BLaER1 (cell line): ENCODE results near the gene TMEM239.

ENCODE experiments used
- H3K27ac ChIP-seq: shearing (Covaris generic); formaldehyde crosslinking; 2 replicates; pipeline ENCODE4 v1.8.1; 2022
- H3K27me3 ChIP-seq: shearing (Covaris generic); formaldehyde crosslinking; 2 replicates; pipeline ENCODE4 v1.8.1; 2022
- H3K36me3 ChIP-seq: shearing (Covaris generic); formaldehyde crosslinking; 2 replicates; pipeline ENCODE4 v1.8.1; 2022
- H3K4me1 ChIP-seq: shearing (Covaris generic); formaldehyde crosslinking; 2 replicates; pipeline ENCODE4 v1.8.1; 2022
- H3K4me2 ChIP-seq: shearing (Covaris generic); formaldehyde crosslinking; 2 replicates; pipeline ENCODE4 v1.8.1; 2022
- H3K4me3 ChIP-seq: shearing (Covaris generic); formaldehyde crosslinking; 2 replicates; pipeline ENCODE4 v1.8.1; 2022
- H3K9ac ChIP-seq: shearing (Covaris generic); formaldehyde crosslinking; 2 replicates; pipeline ENCODE4 v1.8.1; 2022
- H3K9me3 ChIP-seq: shearing (Covaris generic); formaldehyde crosslinking; 2 replicates; pipeline ENCODE4 v1.8.1; 2022
- H4K20me1 ChIP-seq: shearing (Covaris generic); formaldehyde crosslinking; 2 replicates; pipeline ENCODE4 v1.8.1; 2022
- Cebpa-rat ChIP-seq: shearing (Covaris generic); IDR thresholded peaks from 2 replicates; pipeline ENCODE4 v1.8.1; 2022

The TMEM239 gene

DNA sequence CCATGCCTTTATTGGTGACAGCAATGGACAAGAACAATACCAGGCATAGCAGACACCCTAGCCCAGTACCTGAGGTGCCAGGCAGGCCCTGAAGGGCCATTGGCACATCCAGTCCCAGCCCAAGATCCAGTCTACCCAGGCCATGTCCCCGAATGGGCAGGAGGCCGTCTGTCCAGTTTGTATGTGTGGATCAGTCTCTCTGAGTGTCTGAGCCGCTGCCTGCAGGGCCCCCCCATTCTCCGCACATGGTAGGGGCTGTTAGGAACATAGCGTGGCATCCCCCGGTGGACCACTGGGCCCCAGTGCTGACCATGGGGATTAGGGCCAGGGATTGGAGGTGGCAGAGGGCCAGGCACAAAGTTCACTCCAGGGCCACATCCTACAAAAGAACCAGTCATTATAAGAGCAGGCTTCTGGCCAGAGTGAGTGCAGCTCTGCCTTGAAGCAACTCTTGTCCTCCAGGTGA lies 19.2 kb downstream of the TMEM239 start:
- no peak overlapping the region for H3K9ac ChIP-seq

DNA sequence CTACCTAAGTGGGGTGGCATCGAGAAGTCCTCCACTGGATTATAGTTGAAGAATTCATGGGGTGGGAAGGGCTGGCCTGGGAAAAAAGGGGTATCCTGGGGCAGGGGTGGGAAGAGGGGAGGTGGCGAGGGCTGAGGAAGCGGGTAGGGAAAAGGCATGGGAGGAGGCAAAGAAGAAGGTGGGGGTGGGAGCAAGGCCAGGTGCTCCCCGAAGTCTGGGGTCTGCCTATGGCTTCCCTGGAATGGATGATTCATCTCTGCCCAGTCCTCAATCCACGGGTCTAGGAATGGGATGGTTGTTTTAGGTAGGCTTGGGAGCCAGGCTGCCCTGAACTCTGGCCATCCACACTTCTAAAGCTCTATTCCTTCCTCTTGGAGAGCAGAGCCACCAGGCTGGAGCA lies 19.9 kb downstream of the TMEM239 start:
- no peak overlapping the region for H3K4me3 ChIP-seq
- TF ChIP-seq Cebpa-rat = no peak
- no peak overlapping the region for H3K4me2 ChIP-seq
- no peaks in the 10 kb centered on the region for H3K27me3 ChIP-seq
- no peaks in the 10 kb centered on the region for H4K20me1 ChIP-seq
- H3K9ac ChIP-seq = no peak overlapping the region
- peaks cover 32% of the 10 kb centered on the region for H3K4me1 ChIP-seq
- H3K27ac ChIP-seq = no peak overlapping the region
- H3K36me3 ChIP-seq = peaks cover 13% of the 10 kb centered on the region; the same call in 1 of the 2 replicates
- no peaks in the 10 kb centered on the region for H3K9me3 ChIP-seq

More for the DNA sequence above, 19.2 kb downstream of the TMEM239 start:
- H3K9me3 ChIP-seq = no peaks in the 10 kb centered on the region
- H3K36me3 ChIP-seq = peaks cover 13% of the 10 kb centered on the region; the same call in 1 of the 2 replicates
- TF ChIP-seq Cebpa-rat = no peak
- H4K20me1 ChIP-seq = no peaks in the 10 kb centered on the region
- H3K27me3 ChIP-seq = no peaks in the 10 kb centered on the region
- no peak overlapping the region for H3K27ac ChIP-seq
- no peak overlapping the region for H3K4me3 ChIP-seq
- H3K4me2 ChIP-seq = no peak overlapping the region
- H3K4me1 ChIP-seq = peaks cover 31% of the 10 kb centered on the region

DNA sequence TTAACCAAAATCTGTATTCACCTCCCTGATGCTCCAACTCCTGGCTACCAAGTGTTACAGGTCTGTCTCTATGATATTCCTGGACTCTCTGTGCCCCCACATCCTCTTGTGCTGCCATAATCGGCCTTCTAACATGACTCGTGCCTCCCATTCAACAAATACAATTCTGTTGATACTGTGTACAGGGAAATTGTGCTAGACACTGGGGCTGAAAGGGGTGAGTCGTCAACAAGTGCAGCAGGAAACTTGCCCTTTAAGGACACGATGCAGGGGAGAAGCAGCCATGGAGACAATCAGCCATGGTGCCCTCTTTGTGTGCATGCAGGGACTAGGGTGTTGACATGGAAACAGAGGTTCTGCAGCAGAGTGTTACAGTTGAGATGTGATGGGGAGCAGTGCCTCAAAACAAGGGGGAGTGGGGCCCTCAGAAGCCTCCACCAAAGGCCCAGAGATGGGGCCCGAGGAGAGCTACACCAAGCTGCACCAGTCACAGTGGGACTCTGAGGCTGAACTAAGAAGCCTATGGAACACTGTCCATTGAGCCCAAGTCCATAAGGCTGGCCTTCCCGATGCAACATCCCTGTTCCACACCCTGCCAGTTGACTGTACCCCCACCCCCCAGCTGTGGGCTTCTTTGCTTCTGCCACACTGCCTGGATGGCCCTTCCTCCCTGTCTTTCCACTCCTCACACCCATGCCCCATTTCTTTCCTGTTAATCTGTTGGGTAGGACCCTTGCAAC lies 21.2 kb downstream of the TMEM239 start:
- H3K9me3 ChIP-seq = no peaks in the 10 kb centered on the region
- peak overlapping the region; percentile 95 for H3K4me2 ChIP-seq
- H3K4me1 ChIP-seq = peaks cover 43% of the 10 kb centered on the region
- peaks cover 13% of the 10 kb centered on the region; the same call in 1 of the 2 replicates for H3K36me3 ChIP-seq
- no peaks in the 10 kb centered on the region for H3K27me3 ChIP-seq
- H3K27ac ChIP-seq = no peak overlapping the region
- TF ChIP-seq Cebpa-rat = no peak
- H4K20me1 ChIP-seq = no peaks in the 10 kb centered on the region
- no peak overlapping the region for H3K4me3 ChIP-seq
- no peak overlapping the region for H3K9ac ChIP-seq

DNA sequence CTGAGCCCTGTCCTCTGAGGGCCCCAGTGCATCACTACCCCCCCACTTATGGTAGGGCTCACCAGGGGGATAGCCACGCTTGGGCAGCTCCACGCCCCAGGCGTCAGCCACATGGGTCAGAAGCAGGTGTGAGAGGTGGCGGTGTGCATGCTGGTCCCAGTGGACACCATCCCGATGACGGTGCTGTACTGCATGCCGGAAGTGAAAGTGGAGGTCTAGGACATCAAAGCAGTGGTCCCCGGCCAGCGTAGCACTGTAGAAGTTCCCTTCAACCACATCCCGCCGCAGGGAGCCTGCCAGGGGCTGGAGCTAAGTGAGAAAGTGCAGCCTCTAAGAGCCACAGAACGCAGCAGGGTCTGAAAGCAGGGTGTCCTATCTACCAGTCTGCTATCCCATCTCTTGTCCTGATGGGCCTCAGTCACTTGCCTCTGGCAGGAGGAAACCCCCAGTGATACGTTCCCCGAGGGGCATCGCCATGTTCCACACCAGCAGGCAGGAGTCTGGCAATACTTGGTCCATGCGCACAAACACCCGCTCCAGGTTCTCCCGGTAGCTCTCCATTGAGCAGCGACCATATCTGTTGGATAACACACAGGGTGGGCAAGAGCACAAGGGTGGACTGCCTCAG lies 22.1 kb downstream of the TMEM239 start:
- H3K36me3 ChIP-seq = peaks cover 13% of the 10 kb centered on the region; the same call in 1 of the 2 replicates
- no peaks in the 10 kb centered on the region for H3K9me3 ChIP-seq
- H3K4me3 ChIP-seq = no peak overlapping the region
- peak overlapping the region; percentile 95 for H3K4me2 ChIP-seq
- H4K20me1 ChIP-seq = no peaks in the 10 kb centered on the region
- no peak overlapping the region for H3K9ac ChIP-seq
- peak overlapping the region; percentile 50; the same call in 1 of the 2 replicates for H3K27ac ChIP-seq
- H3K27me3 ChIP-seq = no peaks in the 10 kb centered on the region
- TF ChIP-seq Cebpa-rat = no peak
- H3K4me1 ChIP-seq = peaks cover 43% of the 10 kb centered on the region

DNA sequence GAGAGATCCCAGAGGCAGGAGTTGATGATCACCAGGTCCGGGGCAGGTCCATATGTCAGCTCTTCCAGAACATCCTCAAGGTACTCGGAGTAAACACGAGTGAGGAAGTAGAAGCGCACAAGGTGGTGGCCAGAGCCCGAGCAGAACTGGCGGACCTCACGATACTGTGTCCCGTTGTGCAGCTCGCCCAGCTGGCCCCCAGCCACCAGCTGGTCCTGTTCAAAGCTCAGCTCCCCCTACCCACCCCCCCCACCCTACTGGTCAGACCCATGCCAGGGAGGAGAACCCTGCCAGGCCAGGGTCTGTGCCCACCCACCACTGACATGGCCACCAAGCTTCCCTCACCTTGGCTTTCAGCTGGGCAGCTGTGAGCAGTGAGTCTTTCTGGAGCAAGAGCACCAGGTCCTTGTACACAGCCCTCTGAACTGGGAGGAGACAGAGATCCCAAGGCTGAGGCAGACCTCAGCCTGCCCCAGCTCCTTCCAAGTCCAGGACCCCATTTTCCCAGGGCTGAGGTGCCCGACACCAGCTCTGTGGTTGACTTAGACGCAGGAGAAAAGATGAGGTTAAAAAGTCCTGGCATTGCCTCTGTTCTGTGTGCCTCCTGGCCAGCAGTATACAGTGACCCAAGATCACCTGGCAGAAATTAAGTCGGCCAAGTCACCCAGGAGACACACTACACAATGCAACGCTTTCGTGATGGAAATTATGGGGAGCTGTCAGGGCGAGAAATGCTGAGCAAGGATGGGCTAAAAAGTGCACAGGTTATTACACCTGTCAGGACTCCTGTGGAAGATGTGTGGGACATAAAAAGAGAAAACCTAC lies 22.9 kb downstream of the TMEM239 start:
- Histone ChIP-seq H3K27ac (peak overlapping the region; percentile 50; the same call in 1 of the 2 replicates), H3K9me3 (no peaks in the 10 kb centered on the region), H3K4me2 (peak overlapping the region; percentile 95), H3K4me1 (peaks cover 43% of the 10 kb centered on the region), H3K36me3 (peaks cover 13% of the 10 kb centered on the region; the same call in 1 of the 2 replicates), H4K20me1 (no peaks in the 10 kb centered on the region), H3K27me3 (no peaks in the 10 kb centered on the region), H3K9ac (no peak overlapping the region), H3K4me3 (peak overlapping the region; percentile 83; the same call in 1 of the 2 replicates)
- no peak for TF ChIP-seq Cebpa-rat

DNA sequence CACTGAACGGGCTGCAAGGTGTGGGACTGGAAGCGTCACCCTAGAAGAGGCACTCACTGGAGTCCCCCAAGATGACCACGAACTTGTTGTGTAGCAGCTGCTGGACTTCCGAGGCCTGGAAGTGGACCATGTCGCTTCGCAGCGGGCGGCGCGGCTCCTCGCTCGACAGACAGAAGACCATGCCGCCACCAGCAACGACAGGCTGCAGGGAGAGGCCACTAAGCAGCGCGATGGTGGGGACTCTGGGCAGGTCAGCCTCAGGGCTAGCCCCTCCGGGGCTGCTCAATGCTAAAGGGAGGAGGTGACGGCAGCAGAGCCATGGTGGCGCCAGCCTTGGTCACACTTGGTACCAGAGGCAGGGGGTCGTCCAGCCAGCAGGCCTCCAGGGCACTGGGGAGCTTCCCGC lies 23.6 kb downstream of the TMEM239 start:
- H3K27ac ChIP-seq = peak overlapping the region; percentile 97
- TF ChIP-seq Cebpa-rat = no peak
- H3K4me3 ChIP-seq = peak overlapping the region; percentile 83
- H3K27me3 ChIP-seq = no peaks in the 10 kb centered on the region
- peaks cover 43% of the 10 kb centered on the region for H3K4me1 ChIP-seq
- peak overlapping the region; percentile 92 for H3K9ac ChIP-seq
- peaks cover 13% of the 10 kb centered on the region; the same call in 1 of the 2 replicates for H3K36me3 ChIP-seq
- no peaks in the 10 kb centered on the region for H3K9me3 ChIP-seq
- H4K20me1 ChIP-seq = no peaks in the 10 kb centered on the region
- H3K4me2 ChIP-seq = peak overlapping the region; percentile 95

DNA sequence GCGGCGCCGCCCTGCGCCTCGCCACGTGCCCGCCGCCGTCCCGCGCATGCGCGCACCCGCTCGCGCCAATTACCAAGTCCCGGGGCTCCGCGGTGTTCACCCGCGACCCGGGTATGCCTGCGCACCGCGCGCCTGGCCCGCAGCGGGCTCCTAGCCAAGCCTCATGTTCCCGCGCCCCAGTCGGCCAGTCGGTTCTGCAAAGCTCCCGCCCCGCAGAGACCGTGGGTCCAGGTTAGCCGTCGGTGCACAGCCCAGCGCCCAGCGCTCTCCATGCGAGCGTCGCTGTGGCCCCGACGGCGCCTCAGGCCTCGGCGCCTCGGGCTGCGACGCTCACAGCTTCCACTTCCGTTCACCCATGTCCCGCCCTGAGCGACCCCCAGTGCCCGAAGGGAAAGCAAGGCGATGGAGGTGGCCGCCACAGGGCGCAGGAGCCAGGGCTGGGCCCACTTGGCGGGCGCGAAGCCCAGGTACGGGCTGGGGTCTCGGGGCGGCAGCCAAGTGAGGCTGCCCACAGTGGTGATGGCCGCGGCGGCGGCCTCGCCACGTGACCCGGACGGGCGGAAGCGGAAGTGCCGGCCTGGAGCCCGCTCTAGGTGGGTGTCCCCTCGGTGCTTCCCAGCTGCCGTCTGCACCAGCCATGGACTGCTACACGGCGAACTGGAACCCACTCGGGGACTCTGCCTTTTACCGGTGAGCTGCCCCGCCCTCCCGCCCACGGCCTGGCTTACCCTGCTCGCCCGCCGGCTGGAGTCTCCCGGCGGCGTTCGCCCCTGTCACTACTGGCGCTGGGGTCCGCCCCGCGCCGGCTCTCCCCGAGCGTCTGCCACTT lies 24.2 kb downstream of the TMEM239 start, which contains the start of the genes PCED1A and VPS16:
TSS of gene PCED1A (minus strand) at position 518 of the 829 bp plus-strand sequence. CDS start 743 bp downstream, outside the sequence.
TSS of gene VPS16 (plus strand) at position 608 of the 829 bp plus-strand sequence. CDS start at position 638, 30 bp downstream.
- TF ChIP-seq Cebpa-rat = no peak
- peaks cover 43% of the 10 kb centered on the region for H3K4me1 ChIP-seq
- no peaks in the 10 kb centered on the region for H3K27me3 ChIP-seq
- H3K4me3 ChIP-seq = peak within 1 kb of the TSS; percentile 83
- H3K9ac ChIP-seq = peak within 1 kb of the TSS; percentile 92
- H3K36me3 ChIP-seq = peaks cover 11% of the 10 kb centered on the region; the same call in 1 of the 2 replicates
- no peaks in the 10 kb centered on the region for H4K20me1 ChIP-seq
- no peaks in the 10 kb centered on the region for H3K9me3 ChIP-seq
- peak within 1 kb of the TSS; percentile 95 for H3K4me2 ChIP-seq
- H3K27ac ChIP-seq = peak within 1 kb of the TSS; percentile 97

DNA sequence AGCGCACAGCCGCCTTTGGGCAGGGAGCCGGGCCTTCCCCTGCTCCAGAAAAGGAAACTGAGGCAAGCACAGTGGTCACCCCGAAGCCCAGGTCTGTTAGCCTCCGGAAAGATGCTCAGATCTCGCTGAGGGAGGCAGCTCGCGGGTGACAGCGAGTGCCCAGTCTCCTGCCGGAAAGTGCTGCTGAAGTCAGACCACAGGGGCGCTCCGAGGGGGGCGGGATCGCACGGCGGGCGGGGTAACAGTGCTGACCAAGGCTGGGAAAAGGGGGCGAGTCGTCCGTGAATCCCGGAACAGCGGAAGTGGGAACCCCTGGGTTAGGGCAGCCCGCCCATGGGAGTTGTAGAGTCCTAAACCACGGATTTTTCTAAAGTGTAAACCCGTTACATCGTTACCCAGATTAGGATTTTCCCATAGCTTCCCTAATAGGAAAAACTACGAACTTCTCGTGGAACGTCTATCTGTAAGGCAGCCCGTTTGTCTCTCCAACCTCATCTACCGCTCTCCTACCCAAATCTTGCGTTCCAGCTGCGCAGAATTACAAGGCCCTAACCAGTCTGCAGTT lies 24.9 kb downstream of the TMEM239 start:
- H3K4me2 ChIP-seq = peak overlapping the region; percentile 90
- no peaks in the 10 kb centered on the region for H4K20me1 ChIP-seq
- peaks cover 6% of the 10 kb centered on the region; the same call in 1 of the 2 replicates for H3K36me3 ChIP-seq
- no peaks in the 10 kb centered on the region for H3K27me3 ChIP-seq
- no peaks in the 10 kb centered on the region for H3K9me3 ChIP-seq
- peak overlapping the region; percentile 58 for H3K27ac ChIP-seq
- peaks cover 43% of the 10 kb centered on the region for H3K4me1 ChIP-seq
- TF ChIP-seq Cebpa-rat = no peak
- peak overlapping the region; percentile 83 for H3K4me3 ChIP-seq
- H3K9ac ChIP-seq = peak overlapping the region; percentile 83
